Stimulated activated CD4-positive, alpha-beta T cell treated with anti-CD3 and anti-CD28 coated beads, TNF-alpha, amount 100 ng/mL, for 48 hours (primary cell): ENCODE data around the gene RALGPS1.

Experiments
- DNase-seq, 3 donors: peaks; one replicate each; pipeline ENCODE4 v3.0.0-alpha.2; 2020; ENCODE audit warnings: low read depth in 3 of 3

RALGPS1 gene

DNA sequence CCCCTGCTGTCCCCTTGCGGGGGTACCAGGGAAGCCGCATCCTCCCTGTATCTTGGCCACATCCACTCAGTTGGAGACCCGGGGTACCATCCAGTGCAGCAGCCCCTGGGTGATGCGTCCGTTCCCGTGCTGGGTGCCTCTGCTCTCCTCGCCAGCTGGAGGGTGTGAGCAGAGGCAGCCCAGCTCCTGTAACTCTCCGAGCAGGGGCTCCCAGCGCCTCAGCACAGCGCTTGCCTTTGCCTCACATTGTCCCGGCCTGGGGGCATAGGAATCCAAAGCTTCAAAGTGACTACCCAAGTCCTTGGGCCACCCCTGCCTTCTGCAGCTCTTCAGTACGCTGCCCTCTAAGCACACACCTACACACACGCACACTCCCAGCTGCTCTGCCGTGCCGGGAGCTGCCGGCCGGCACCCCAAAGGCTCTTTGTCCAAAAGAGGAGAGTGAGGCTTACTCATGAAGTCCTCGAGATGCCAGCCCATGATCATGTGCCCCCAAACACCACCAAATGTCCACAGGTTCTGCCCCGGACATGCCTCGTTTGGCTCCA, 207.1 kb downstream of the RALGPS1 start:
- no peak for DNase-seq

DNA sequence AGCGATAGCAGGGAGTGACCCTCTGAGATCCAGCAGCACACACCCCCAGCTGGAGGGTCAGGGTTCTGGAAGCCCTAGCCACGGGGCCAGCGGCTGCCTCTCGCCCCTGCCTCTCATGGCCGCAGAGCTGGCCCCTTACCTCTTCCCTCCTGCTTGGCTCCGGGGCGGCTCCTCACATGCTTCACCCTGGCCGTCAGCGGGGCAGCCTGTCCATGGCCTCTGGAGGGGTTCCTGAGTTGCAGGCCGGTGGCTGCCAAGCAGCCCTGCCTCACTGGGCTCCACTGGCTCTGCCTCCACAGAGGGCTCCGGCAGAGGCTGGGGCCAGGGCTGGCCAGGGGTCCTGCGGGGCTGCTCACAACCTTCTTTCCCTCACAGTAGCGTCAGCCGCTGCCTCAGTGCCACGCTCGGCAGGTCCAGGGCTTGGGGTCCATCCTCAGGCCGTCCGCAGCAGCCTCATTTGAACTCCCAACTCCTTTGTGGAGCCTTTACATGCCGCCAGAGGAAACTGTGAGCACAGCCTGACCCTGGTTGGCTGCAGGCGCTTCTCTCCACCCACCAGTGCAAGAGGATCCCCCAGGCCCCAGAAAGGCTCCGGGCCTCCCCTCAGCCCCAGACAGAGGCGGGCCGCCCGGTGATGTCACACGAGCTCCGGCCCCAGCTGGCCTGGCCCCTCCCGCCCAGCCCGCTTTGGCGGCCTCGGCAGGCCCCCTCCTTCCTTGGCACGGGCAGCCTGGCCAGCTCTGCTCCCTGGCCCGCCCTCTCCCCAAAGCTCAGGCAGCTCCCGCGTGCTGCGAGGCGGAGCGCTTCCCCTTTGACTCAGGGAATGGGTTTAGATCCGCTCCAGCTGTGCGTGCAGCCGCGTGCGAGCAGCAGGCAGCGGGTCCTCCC, 207.8 kb downstream of the RALGPS1 start, which contains the start of gene ANGPTL2:
TSS of gene ANGPTL2 (minus strand) at position 460 of the 888 bp plus-strand sequence. CDS start 13,904 bp downstream, outside the sequence.
- DNase-seq = no peak

DNA sequence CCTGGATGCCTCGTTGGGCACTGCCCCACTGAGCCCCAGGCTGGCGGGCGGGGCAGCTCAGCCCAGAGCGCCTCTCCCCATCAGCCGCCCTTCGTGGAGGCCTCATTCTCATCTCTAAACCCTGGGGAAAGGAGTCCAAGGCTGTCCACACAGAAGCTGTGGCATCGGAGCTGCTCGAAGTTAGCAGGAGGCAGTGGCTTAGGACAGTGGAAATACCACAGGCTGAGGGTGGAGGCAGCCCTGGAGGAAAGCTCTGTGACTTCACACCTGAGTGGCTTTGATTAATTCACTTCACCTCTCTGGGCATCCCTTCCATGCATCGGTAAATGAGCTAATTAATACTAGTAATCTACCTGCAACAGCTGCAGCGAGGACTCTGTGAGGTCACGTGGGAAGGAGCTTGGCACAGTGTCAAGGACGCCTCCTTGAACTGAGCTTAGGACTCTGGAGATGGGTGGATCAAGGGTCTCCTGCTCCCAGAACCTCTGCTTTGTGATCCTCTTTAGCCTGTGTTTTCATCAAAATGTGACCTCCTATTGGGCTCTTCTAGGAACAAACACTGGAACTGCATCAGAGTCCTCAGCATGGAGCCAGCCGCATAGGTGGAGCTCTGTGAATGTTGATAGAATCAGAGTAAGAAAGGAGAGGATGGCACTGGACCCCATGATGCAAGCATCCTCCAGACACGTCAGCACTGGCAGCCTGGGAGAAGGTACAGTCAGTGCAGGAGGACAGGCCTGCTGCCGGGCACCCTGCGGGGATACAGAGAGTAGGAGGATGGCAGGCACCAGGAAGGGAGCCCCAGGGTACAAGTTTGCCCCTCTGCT, 208.7 kb downstream of the RALGPS1 start:
- no peak for DNase-seq

DNA sequence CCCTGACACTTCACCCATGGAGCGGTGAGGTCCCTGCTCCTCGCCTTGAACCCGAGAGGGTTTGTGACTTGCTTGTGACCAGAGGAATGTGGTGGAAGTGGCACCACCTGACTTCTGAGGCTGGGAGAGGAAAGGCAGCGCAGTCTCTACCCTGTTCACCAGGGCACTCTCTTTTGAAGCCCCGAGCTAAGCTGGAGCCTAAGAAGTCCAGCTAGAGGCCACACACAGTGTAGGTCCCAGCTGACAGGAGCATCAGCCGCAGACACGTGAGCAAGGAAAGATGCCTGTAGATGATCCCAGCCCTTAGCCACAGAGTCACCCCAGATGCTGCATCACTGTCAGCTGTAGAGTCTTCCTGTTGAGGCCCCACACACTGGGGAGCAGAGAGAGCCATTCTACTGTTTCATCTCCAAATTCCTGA, 209.5 kb downstream of the RALGPS1 start:
- DNase-seq = no peak

DNA sequence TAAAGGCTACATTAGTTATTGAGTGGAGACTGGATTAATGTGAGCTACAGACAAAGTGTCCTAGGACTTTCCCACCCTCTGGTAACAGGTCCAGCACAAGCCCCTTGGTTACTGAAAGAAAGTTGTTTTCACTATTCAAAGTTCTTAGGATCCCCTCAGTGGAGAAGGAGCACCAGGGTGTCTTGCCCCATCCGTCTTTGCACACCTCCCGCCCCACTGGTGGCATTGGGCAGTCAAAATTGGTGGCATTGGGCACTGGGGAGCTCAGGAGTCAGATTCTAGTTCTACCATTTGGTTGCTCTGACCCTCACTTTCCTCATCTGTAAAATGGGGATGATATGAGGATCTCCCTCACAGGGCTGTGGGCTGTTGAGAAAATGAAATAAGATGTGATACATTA, 210.2 kb downstream of the RALGPS1 start:
- DNase-seq = no peak

DNA sequence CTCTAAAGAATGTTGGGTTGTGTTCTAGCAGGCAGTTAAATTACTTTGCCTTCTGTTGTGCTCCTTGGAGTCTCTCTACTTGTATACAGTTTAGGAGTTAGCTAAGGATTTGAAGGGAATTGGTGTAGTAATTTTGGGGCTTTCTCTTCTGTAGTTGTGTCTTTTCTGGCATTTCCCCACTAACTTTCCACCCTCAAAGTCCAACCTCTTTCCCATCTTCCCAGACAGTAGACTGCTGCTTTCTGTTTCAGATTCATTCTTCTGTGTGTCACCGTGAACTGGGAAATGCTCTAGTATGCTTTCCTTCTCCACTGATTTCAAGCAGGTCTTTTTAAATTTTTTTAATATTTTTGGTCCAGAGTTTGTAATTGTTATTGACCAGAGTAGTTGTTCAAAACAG, 212.4 kb downstream of the RALGPS1 start:
- DNase-seq = no peak

DNA sequence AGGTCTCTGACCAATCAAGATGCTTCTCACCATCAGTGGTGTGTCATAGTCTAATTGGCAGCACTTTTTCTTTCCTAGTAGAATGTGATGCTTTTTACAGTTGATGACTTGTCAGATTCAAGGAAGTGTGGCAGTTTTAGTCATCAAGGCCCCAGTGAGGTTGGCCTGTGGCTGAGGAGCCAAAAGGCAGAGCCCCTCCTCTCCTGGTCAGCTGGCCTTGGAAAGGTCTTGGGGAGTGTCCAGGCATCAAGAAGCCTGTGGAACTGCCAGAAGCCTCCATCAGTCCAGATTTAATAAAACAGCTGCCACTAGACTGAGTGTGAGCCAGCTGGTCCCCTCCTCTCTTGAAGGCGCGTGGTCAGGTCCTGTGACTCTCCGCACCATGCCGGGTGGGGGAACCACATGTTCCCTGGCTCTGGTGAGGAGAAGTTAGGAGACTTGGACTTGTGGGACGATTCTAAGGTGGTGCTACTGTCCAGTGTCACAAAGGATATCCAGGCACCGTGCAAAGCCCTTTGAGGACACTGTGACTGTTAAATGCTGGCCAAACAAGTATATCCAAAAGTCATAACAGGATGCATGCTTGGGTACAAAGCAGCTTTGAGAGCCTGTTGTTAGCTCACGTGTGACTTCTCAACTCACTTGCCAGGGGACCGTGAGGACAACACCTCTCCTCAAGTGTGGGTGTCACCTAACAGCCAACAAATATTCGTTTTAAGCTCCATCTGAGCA, 213.9 kb downstream of the RALGPS1 start:
- no peak for DNase-seq

DNA sequence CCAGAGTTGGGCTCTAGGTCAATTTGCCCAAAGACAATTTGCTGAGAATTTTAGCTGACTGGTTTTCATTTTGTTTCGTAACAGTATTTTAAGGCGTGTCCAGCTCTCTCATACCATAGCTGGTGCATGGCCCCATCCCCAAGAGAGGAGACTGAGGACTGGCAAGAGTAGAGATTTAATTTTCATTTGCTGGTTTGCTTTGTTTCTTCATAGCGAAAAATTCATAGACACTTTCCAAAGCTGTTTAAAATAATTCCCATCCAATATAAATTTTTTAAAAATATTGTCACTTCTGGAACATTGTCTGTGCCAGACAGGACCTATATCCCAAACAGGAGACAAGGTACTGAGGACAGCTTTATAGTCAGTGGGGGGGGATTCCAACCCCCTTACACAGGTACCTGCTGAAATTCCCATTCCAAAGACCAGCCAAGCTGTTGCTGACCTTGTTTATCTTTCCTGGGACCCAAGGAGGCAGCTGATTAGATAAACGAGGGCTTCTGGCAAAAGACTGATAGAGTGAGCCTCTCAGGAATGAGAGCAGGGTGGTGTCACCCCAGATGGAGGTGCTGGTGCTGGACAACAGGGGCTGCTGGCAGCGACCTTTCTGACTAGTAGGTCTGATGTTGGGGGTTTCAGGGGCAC, 214.6 kb downstream of the RALGPS1 start:
- DNase-seq = no peak

DNA sequence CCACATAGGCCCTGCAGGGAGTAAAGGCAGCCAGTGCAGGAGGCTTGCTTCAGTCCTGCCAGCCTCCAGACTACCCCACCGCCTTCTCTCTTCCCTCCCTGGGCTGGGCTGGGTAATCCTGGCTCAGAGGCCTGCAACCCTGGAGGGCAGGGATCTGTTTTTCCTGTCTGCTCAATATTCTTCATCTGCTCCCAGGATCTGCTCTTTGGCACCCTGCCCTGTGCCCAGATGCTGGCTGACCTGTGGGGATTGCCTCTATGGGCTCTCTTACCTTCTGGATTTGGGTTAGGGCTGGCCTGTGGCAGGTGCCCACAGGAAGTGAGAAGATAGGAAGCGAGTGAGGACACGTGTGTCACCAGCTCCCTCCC, 215.1 kb downstream of the RALGPS1 start:
- no peak for DNase-seq

DNA sequence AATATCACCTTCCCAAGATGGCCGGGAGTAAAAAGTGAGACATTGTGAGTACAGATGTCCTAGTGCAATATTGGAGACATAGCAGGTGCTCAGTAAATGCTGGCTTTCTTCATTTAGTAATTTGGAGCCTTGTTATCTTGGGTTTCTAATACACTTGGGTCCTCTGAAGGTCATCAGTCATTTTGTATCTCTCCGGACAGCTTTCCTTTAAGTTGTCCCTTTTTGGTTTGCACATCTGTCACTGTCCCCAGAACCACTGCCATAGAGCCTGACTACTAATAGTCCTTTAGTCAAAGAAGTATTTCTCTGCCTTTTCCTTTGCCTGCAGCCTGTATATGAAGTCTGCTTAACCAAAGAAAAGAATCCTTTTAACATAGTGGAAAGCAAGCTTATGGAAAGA, 215.7 kb downstream of the RALGPS1 start:
- no peak for DNase-seq

DNA sequence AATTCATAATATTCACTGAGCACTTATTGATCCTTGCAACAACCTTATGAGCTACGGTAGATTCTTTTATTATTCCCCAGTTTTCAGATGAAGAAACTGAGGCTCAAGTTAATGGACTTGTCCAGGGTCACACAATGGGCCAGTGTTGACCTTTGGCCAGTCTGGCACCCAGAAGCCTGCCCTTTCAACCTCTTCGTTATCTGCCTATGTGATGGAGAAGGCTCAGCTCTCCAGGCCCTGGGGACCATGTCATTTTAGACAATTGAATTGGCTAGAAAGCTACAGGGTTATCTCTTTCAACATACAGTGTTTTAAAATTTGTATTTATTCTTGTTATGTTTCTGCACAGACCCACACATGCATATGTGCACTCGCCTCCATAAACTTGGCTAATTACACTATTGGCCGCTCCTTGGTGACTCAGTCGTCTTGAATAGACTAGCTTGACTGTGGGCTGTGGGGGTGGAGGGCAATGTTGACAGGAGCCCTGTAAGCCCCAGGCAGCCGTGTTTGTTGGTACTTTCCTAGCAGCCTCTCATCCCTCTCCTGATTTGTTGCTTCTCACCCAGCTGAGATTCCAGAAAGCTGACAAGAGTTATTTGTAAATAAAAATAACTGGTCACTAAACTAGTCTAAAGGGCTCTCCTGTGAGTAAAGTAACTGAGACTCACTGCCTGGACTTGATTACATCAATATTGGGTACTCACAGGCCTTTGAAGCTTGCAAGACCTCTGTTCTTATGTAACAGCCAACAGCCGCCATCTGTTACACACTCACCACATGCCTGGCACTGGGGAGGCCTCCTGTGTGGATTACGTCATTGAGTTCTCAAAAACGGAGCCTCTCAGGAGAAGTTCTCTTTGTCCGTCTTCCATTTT, 216.3 kb downstream of the RALGPS1 start:
- DNase-seq = no peak

DNA sequence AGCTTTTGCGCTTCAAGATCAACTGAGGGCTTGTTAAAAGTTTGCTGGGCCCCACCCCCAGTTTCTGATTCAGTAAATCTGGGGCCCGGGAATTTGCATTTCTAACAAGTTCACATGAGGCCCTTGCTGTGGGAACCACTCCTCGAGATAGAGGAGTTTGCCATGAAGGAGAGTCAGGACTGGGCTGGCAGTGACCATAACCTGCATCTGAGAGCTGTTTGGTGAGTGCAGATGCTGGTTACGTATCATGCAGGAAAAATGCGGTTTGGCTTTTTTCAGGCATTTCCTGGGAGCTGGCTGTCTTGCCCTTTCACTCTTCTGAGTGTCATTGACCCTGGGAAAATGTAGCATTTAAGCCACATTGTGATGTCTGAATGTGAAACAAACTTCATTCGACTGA, 217.3 kb downstream of the RALGPS1 start:
- DNase-seq = no peak

DNA sequence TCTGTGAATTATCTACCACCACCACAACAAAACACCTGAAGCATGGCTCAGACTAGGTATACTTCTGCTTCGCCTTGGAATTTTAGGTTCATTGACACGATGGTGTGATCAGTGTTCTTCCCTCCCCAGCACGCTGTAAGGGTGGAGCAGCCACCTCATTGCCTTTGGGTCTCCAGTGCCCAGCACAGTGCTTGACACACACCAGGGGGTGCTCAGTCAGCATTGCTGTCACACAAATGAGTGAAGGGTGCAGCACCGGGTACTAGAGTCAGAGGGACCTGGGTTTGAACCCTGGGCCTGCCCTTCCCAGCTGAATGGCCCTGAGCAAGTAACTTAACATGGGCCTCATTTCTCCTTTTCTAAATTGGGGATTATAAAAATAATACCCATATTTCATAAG, 217.8 kb downstream of the RALGPS1 start:
- no peak for DNase-seq

DNA sequence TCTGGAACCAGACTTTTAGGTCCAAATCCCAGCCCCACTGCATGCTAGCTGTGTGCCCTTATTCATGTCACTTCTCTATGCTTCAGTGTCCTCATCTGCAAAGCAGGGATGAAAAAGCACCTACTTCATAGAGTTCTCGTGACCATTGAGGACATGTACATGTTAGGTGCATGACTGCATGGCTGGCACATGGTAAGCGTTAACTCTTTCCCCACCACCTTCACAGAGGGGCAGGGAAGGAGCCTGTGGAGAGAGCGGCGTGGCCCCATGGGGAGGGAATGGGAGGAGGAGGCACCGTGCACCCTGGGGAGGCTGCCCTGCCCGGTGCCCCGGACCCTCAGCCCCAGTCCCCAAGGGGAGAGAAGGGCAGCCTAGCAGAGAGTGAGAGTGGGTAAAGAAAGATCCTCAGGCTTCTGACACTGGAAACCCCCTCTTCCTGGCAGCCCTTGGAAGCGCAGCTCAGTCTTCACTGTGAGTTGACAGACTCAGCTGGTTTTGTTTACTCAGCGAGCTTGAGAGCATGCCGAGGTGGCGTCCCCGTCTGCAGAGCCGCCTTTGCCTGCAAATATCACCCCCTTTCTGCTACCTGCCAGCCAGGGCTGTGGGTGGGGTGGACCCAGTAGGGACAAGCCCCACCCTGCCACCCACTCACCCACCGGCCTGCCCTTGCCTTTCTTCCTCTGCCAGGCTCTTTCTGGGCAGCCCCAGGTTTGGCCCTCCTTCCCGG, 218.5 kb downstream of the RALGPS1 start:
- no peak for DNase-seq

DNA sequence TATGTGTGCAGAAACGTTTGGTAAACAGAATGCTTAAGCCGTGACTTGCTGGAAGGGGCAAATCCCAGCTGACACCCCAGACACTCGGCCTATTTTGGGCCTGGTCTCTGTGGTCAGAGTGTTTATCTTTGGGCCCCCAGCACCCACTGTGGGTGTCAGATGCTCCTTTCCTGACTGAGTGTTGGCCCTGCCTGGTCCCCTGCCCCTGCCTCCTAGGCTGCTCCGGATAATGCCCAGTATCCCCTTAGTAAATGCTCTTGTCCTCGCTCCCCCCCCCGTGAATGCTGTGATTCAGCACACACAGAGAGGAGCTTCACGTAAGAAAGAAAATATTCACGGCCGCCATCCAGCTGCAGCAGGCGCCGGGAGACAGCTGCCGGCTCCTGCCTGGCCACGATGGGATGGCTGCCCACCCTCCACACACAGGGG, 219.2 kb downstream of the RALGPS1 start:
- no peak for DNase-seq

DNA sequence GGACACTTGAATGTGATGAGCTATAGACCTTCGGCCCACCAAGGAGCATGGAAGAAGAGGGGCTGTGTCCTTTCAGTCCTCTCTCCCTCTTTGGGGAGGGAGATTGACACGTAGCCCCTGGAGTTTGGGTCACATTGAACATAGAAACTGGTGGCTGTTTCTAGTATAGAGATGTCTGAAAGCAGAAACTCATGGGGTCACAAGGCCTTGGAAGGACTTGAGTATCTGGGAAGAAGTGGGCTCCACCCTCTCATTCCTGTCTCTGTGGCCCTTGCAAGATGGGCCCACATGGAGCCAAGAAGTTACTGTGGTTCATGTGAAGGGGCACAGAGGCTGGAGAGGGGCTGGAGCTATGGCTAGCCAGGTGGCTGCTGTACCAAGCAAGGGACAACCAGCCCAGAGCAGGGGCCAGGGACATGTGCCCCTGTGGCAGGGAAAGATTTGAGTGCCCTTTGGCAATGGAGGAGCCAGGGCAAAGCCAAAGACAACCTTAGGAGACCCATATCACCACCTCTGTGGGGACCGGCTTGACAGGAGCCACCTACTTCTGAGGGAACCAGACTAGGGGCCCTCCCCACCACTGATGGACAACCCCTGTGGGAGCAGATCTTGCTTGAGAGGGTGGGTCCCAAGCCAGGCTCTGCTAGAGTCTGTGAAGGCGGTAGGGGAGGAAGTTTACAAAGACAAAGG, 220.6 kb downstream of the RALGPS1 start:
- DNase-seq = no peak

DNA sequence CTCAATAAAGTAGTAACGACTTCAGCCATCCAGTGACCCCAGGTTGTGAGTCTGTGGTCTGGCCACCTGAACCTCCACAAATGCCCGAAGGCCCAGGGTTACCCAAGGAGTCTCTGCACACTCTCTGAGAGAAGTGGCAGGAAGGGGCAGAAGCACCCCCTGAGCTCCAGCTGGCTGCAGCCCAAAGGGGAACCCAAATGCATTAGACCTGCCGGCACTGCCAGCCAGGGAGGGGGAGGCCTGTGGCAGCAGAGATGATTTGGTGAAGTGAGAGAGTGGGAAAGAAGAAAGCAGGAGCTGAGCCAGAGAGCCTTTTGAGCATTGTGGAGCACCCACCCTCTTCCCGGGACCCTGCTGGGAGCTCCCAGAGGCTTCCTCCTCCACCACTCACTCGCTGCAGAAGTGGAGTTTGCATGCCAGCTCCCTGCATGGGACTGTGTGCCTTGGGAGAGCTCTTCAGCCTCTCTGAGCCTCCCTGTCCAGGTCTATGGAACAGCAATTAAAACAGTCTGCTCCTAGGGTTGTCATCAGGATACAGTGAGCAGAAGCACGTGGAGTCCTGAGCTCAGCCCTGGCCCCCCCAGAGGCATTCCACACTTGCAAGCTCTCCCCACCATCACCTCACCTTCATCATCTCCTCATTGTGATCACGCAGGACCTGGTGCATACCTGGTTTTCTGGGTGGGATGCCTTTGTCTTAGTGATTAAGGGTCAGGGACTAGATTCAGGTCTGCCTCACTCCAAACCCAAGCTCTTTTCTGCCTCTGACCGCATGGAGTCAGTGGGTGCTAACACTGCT, 221.7 kb downstream of the RALGPS1 start:
- DNase-seq = no peak
